Hindlimb muscle (tissue), 1 donor: ENCODE data around the gene CLPTM1L. TPM values are rescaled to one million over a fixed set of nuclear protein-coding genes. Genes with fewer than 3 reads are reported as not detected.

ENCODE experiments used
- DNase-seq: peaks from one replicate; pipeline ENCODE4 v3.0.0-alpha.2; 2013
- polyA plus RNA-seq: library from polyadenylated mRNA; unstranded; fragments of 120-200 nt; gene quantifications from one replicate; pipeline ENCODE4 v1.2.1, GENCODE V29; 2013; ENCODE audit not compliant: insufficient read length

Gene CLPTM1L
- polyA plus RNA-seq, 1 donor, result 51.6 TPM

GRCh38 chr5:1325870-1326531 is 18.9 kb downstream of the CLPTM1L start:
- no peak for DNase-seq

GRCh38 chr5:1325191-1325741 is 19.6 kb downstream of the CLPTM1L start:
- no peak for DNase-seq

- DNase-seq, result no peak
Measured at GRCh38 chr5:1324719-1325190, 20.1 kb downstream of the CLPTM1L start.

GRCh38 chr5:1324301-1324700 is 20.6 kb downstream of the CLPTM1L start:
- no peak for DNase-seq

- DNase-seq, result no peak
Measured at GRCh38 chr5:1323803-1324173, 21.1 kb downstream of the CLPTM1L start.

- no peak for DNase-seq
Measured at GRCh38 chr5:1322955-1323802, 21.7 kb downstream of the CLPTM1L start.

GRCh38 chr5:1322036-1322900 is 22.6 kb downstream of the CLPTM1L start:
- no peak for DNase-seq

GRCh38 chr5:1321576-1321975 is 23.3 kb downstream of the CLPTM1L start:
- DNase-seq, result no peak

GRCh38 chr5:1320436-1321344 is 24.2 kb downstream of the CLPTM1L start:
- no peak for DNase-seq

GRCh38 chr5:1319436-1320256 is 25.3 kb downstream of the CLPTM1L start:
- DNase-seq, result no peak

GRCh38 chr5:1318659-1319251 is 26.1 kb downstream of the CLPTM1L start:
- DNase-seq, result no peak

- no peak for DNase-seq
Measured at GRCh38 chr5:1317921-1318565, 26.9 kb downstream of the CLPTM1L start.

- no peak for DNase-seq
Measured at GRCh38 chr5:1316588-1317340, 28.1 kb downstream of the CLPTM1L start.

GRCh38 chr5:1315709-1316587 is 29.0 kb downstream of the CLPTM1L start:
- no peak for DNase-seq

- no peak for DNase-seq
Measured at GRCh38 chr5:1315018-1315708, 29.7 kb downstream of the CLPTM1L start.

GRCh38 chr5:1314564-1314982 is 30.3 kb downstream of the CLPTM1L start:
- no peak for DNase-seq
